K562 (cell line): ENCODE results near the gene PLA2G2C. TPM values are rescaled to one million over a fixed set of nuclear protein-coding genes. Genes with fewer than 3 reads are reported as not detected.
A peak's percentile ranks its signal among the peaks of the same experiment; 100 is the strongest.

ENCODE experiments used
- RBM17 ChIP-seq: fragments of 200-400 bp; formaldehyde crosslinking; IDR thresholded peaks from 2 replicates; pipeline ENCODE4 v1.6.1; 2017; ENCODE audit warnings: low read depth, mild to moderate bottlenecking, low read length, borderline replicate concordance
- ZNF592 ChIP-seq: fragments of 450-650 bp; IDR thresholded peaks from 2 replicates; pipeline ENCODE4 v1.6.1; 2017; ENCODE audit warnings: antibody characterized with exemption, mild to moderate bottlenecking
- polyA plus RNA-seq, 8 experiments: library from polyadenylated mRNA; depleted of rRNA in 4 of 8; stranded (reverse) in 5 of 8; unstranded in 3 of 8; fragments of >200 nt; fragmentation: Nextera tagmentation in 2 of 8; fragmentation: Illumina TruSeq in 1 of 8; extraction: Ambion mirVana in 2 of 8; extraction: Trizol in 1 of 8; gene quantifications; 2 replicates each; pipeline versions ENCODE4 v1.2.1 to v1.2.3, GENCODE V29; 2011 to 2014; ENCODE audit warnings: inconsistent platforms in 1 of 8, missing spikeins in 1 of 8
- total RNA-seq, 7 experiments: library from RNA; depleted of rRNA in 6 of 7; stranded (reverse); fragments of >200 nt in 6 of 7; fragmentation: Illumina TruSeq in 2 of 7; extraction: Trizol in 2 of 7; gene quantifications; 2 replicates each; pipeline versions ENCODE4 v1.2.1 to v1.2.3, GENCODE V29; 2011 to 2021; ENCODE audit warnings: low replicate concordance in 1 of 7
- TF ChIP-seq, protein P1 (sequence below), 2 experiments: IDR thresholded peaks; 2 replicates each; pipeline ENCODE4 v1.6.1; 2011; ENCODE audit warnings: borderline replicate concordance in 1 of 2, control low read depth in 1 of 2, low read depth in 1 of 2, low read length in 1 of 2, mild to moderate bottlenecking in 1 of 2, mixed read lengths in 1 of 2, moderate library complexity in 1 of 2; ENCODE audit not compliant: insufficient read depth in 1 of 2, insufficient read length in 1 of 2, poor library complexity in 1 of 2, severe bottlenecking in 1 of 2; ENCODE audit errors: extremely low read depth in 1 of 2
- TF ChIP-seq, protein P2 (sequence below): fragments of 250-450 bp; sonication (Bioruptor Pico); IDR thresholded peaks from 2 replicates; pipeline ENCODE4 v1.8.0; 2022; ENCODE audit warnings: inconsistent platforms, mild to moderate bottlenecking, moderate library complexity, borderline replicate concordance

The PLA2G2C gene
- total and polyA plus RNA-seq, 9 of the 15 experiments (the other 6 are each of a cell fraction or from before 2014, with no cell fraction given), result 0.14 to 0.49 (median 0.21) TPM

GRCh38 chr1:20198918-20199317 lies 12.6 kb upstream of the PLA2G2C start (continued):
- TF ChIP-seq RBM17 (no peak), ZNF592 (peak; percentile 72)
- TF ChIP-seq, protein P1, sequence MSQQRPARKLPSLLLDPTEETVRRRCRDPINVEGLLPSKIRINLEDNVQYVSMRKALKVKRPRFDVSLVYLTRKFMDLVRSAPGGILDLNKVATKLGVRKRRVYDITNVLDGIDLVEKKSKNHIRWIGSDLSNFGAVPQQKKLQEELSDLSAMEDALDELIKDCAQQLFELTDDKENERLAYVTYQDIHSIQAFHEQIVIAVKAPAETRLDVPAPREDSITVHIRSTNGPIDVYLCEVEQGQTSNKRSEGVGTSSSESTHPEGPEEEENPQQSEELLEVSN (IDR thresholded peaks at IDR 0.05; ENCODE audit: borderline replicate concordance in 1 of 2, extremely low read depth in 1 of 2, insufficient read depth in 1 of 2, insufficient read length in 1 of 2, low read depth in 1 of 2, low read length in 1 of 2, poor library complexity in 1 of 2, severe bottlenecking in 1 of 2), result peak in 1 of 2 experiments; percentile 23
- TF ChIP-seq, protein P2, sequence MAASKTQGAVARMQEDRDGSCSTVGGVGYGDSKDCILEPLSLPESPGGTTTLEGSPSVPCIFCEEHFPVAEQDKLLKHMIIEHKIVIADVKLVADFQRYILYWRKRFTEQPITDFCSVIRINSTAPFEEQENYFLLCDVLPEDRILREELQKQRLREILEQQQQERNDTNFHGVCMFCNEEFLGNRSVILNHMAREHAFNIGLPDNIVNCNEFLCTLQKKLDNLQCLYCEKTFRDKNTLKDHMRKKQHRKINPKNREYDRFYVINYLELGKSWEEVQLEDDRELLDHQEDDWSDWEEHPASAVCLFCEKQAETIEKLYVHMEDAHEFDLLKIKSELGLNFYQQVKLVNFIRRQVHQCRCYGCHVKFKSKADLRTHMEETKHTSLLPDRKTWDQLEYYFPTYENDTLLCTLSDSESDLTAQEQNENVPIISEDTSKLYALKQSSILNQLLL (CRISPR knock-in tag), result no peak
